GM13977 (cell line): Measurements from ENCODE around the gene NEK6.

ENCODE experiments used
- DNase-seq: peaks from one replicate; pipeline ENCODE4 v3.0.0; 2012; ENCODE audit warnings: low spot score
- CTCF ChIP-seq: IDR thresholded peaks from 2 replicates; pipeline ENCODE4 v1.5.1; 2012; ENCODE audit warnings: mild to moderate bottlenecking, control low read depth; ENCODE audit not compliant: insufficient read depth; ENCODE audit errors: extremely low read depth, missing control alignments
- in situ Hi-C: fragments of 300-500 bp; cut with MboI; formaldehyde crosslinking; loops from one replicate; pipeline ENCODE4 v1.12.0; 2022; ENCODE audit warnings: low sequenced_read_pairs, low pct_unique_long_range_greater_than_20kb, mixed read lengths, inconsistent platforms; ENCODE audit not compliant: unreplicated experiment

NEK6 gene

GRCh38 chr9:124351672-124352468, 94.1 kb downstream of the NEK6 start:
- no peak for TF ChIP-seq CTCF
- DNase-seq, result no peak
- in situ Hi-C loops, result no loop called here

- in situ Hi-C loops, result no loop called here
- no peak for TF ChIP-seq CTCF
- DNase-seq, result peak; percentile 12
Measured at GRCh38 chr9:124352616-124353015, 94.9 kb downstream of the NEK6 start.

GRCh38 chr9:124353166-124353768, 95.5 kb downstream of the NEK6 start:
- DNase-seq, result no peak
- TF ChIP-seq CTCF, result no peak
- in situ Hi-C loops, result no loop called here

- DNase-seq, result no peak
- in situ Hi-C loops, result no loop called here
- TF ChIP-seq CTCF, result no peak
Measured at GRCh38 chr9:124353811-124354274, 96.1 kb downstream of the NEK6 start.

- DNase-seq, result no peak
- in situ Hi-C loops, result no loop called here
- no peak for TF ChIP-seq CTCF
Measured at GRCh38 chr9:124354346-124355038, 96.7 kb downstream of the NEK6 start.

GRCh38 chr9:124355039-124355940, 97.5 kb downstream of the NEK6 start:
- DNase-seq, result no peak
- in situ Hi-C loops, result no loop called here
- TF ChIP-seq CTCF, result no peak
